NT2/D1 (cell line): ENCODE data around the gene PDLIM7.

Experiments used
- YY1 ChIP-seq: IDR thresholded peaks from 2 replicates; pipeline ENCODE4 v1.6.1; 2011; ENCODE audit not compliant: insufficient read length, insufficient read depth
- ZNF274 ChIP-seq: IDR thresholded peaks from 2 replicates; pipeline ENCODE4 v1.6.1; 2011; ENCODE audit warnings: mild to moderate bottlenecking, low read depth, low read length

DNA sequence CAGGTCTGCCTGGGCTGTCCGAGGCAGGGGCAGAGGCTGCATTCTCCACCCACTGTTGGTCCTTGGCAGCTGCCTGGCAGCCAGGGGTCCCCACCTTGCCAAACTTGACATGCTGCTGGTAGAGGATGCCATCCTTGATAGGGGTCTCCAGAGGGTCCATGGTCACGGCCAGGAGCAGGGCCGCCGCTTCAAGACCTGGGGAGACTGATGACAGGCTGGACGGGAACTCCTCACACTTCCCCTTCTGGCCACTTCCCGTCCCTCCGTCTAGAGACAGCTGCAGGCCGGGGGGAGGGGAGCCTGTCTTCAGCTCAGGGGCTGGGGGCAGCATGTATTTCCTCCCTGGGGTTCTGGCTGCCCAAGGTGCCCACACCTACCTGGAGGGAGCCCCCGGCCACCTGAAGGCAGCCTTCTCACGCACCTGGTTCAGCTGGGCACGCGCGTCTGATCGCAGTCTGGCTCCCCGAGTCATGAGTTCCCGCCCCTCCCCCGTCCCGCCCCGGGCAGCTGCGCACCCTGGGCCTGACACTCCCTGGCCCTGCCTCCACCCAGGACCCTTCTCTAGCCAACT, 12.1 kb upstream of the PDLIM7 start, which contains the start of gene DOK3:
- TF ChIP-seq YY1 = no peak
- TF ChIP-seq ZNF274 = no peak
